IgD-negative memory B cell (primary cell): ENCODE data around the gene SSX5. TPM values are rescaled to one million over a fixed set of nuclear protein-coding genes. Genes with fewer than 3 reads are reported as not detected.
"Not testable (repeated sequence)": the region's sequence is repeated elsewhere in the genome, so short reads cannot be mapped to it uniquely, and the experiment has no call there.

Experiments
- H3K27ac Mint-ChIP-seq, 3 donors: one replicate each; pipeline ENCODE4 v1.8.0; 2020 to 2022; ENCODE audit warnings: mild to moderate bottlenecking in 3 of 3, mixed read lengths in 3 of 3, moderate library complexity in 1 of 3
- H3K27me3 Mint-ChIP-seq: one replicate; pipeline ENCODE4 v1.8.0; 2021; ENCODE audit warnings: mixed read lengths
- H3K36me3 Mint-ChIP-seq: one replicate; pipeline ENCODE4 v1.8.0; 2020; ENCODE audit warnings: mild to moderate bottlenecking, mixed read lengths
- H3K4me1 Mint-ChIP-seq, 3 donors: one replicate each; pipeline ENCODE4 v1.8.0; 2020 to 2022; ENCODE audit warnings: mixed read lengths in 3 of 3, mild to moderate bottlenecking in 1 of 3
- H3K4me3 Mint-ChIP-seq, 4 donors: one replicate each; pipeline ENCODE4 v1.8.0; 2020 to 2022; ENCODE audit warnings: mild to moderate bottlenecking in 4 of 4, mixed read lengths in 4 of 4, moderate library complexity in 3 of 4
- H3K9me3 Mint-ChIP-seq, 3 donors: one replicate each; pipeline ENCODE4 v1.8.0; 2020 to 2021; ENCODE audit warnings: mixed read lengths in 3 of 3, mild to moderate bottlenecking in 1 of 3
- polyA plus RNA-seq: library from polyadenylated mRNA; unstranded; fragments of 300-500 nt; fragmentation: Illumina TruSeq; gene quantifications from one replicate; pipeline ENCODE4 v1.2.3, GENCODE V29; 2021

Gene SSX5
- not detected for polyA plus RNA-seq

- peaks cover 1% of the 10 kb centered on the region for H3K27me3 Mint-ChIP-seq
- H3K36me3 Mint-ChIP-seq = no peaks in the 10 kb centered on the region
- peaks cover 0 to 2% (median 0%) of the 10 kb centered on the region in 3 donors for H3K9me3 Mint-ChIP-seq
- H3K4me3 Mint-ChIP-seq = no peak within 1 kb of the TSS
- H3K4me1 Mint-ChIP-seq = no peaks in the 10 kb centered on the region
- no peak within 1 kb of the TSS for H3K27ac Mint-ChIP-seq
These were observed at the start of gene SSX5 for GRCh38 chrX:48196745-48197201. Gene SSX5, minus strand, starts transcription at chrX:48196795. Its CDS starts 1,437 bp downstream, at chrX:48195358.

- H3K4me1 Mint-ChIP-seq, H3K36me3 Mint-ChIP-seq, H3K27me3 Mint-ChIP-seq, H3K4me3 Mint-ChIP-seq, H3K9me3 Mint-ChIP-seq, H3K27ac Mint-ChIP-seq: not testable (repeated sequence)
These were observed 27.6 kb upstream of the SSX5 start for GRCh38 chrX:48224196-48224595.

- H3K4me3 Mint-ChIP-seq, H3K9me3 Mint-ChIP-seq, H3K27me3 Mint-ChIP-seq, H3K36me3 Mint-ChIP-seq, H3K4me1 Mint-ChIP-seq, H3K27ac Mint-ChIP-seq: not testable (repeated sequence)
These were observed 17.7 kb upstream of the SSX5 start for GRCh38 chrX:48214341-48214740.

- not testable (repeated sequence) for H3K27me3 Mint-ChIP-seq, H3K4me3 Mint-ChIP-seq, H3K9me3 Mint-ChIP-seq, H3K4me1 Mint-ChIP-seq, H3K36me3 Mint-ChIP-seq, H3K27ac Mint-ChIP-seq
These were observed 6.6 kb downstream of the SSX5 start for GRCh38 chrX:48190024-48190423.

GRCh38 chrX:48181882-48182281 lies 14.7 kb downstream of the SSX5 start:
- not testable (repeated sequence) for H3K27ac Mint-ChIP-seq, H3K4me1 Mint-ChIP-seq, H3K9me3 Mint-ChIP-seq, H3K27me3 Mint-ChIP-seq, H3K36me3 Mint-ChIP-seq, H3K4me3 Mint-ChIP-seq

- H3K27ac Mint-ChIP-seq = no peak overlapping the region
- H3K27me3 Mint-ChIP-seq = peaks cover 6% of the 10 kb centered on the region
- H3K4me1 Mint-ChIP-seq = no peaks in the 10 kb centered on the region
- H3K9me3 Mint-ChIP-seq = peaks cover 0 to 1% (median 0%) of the 10 kb centered on the region in 3 donors
- no peaks in the 10 kb centered on the region for H3K36me3 Mint-ChIP-seq
- H3K4me3 Mint-ChIP-seq = no peak overlapping the region
These were observed 15.8 kb downstream of the SSX5 start for GRCh38 chrX:48180811-48181210.

- no peaks in the 10 kb centered on the region for H3K4me1 Mint-ChIP-seq
- no peak overlapping the region for H3K27ac Mint-ChIP-seq
- no peak overlapping the region for H3K4me3 Mint-ChIP-seq
- peaks cover 0 to 1% (median 0%) of the 10 kb centered on the region in 3 donors for H3K9me3 Mint-ChIP-seq
- H3K27me3 Mint-ChIP-seq = peaks cover 7% of the 10 kb centered on the region
- no peaks in the 10 kb centered on the region for H3K36me3 Mint-ChIP-seq
These were observed 16.9 kb downstream of the SSX5 start for GRCh38 chrX:48179691-48180090.

- not testable (repeated sequence) for H3K9me3 Mint-ChIP-seq, H3K27me3 Mint-ChIP-seq, H3K4me1 Mint-ChIP-seq, H3K27ac Mint-ChIP-seq, H3K36me3 Mint-ChIP-seq, H3K4me3 Mint-ChIP-seq
These were observed 30.3 kb downstream of the SSX5 start for GRCh38 chrX:48166322-48166721.

- peaks cover 1% of the 10 kb centered on the region for H3K27me3 Mint-ChIP-seq
- no peaks in the 10 kb centered on the region for H3K9me3 Mint-ChIP-seq
- H3K4me3 Mint-ChIP-seq = no peak overlapping the region
- H3K4me1 Mint-ChIP-seq = no peaks in the 10 kb centered on the region
- no peaks in the 10 kb centered on the region for H3K36me3 Mint-ChIP-seq
- no peak overlapping the region for H3K27ac Mint-ChIP-seq
These were observed 31.4 kb downstream of the SSX5 start for GRCh38 chrX:48165241-48165640.

GRCh38 chrX:48156014-48156413 lies 40.6 kb downstream of the SSX5 start:
- Mint-ChIP-seq H3K36me3 (no peaks in the 10 kb centered on the region), H3K27ac (no peak overlapping the region), H3K4me1 (no peaks in the 10 kb centered on the region), H3K27me3 (no peaks in the 10 kb centered on the region), H3K9me3 (peaks cover 0 to 1% (median 0%) of the 10 kb centered on the region in 3 donors), H3K4me3 (no peak overlapping the region)

- Mint-ChIP-seq H3K4me3 (no peak overlapping the region), H3K36me3 (no peaks in the 10 kb centered on the region), H3K27me3 (no peaks in the 10 kb centered on the region), H3K27ac (no peak overlapping the region), H3K4me1 (no peaks in the 10 kb centered on the region), H3K9me3 (peaks cover 0 to 1% (median 0%) of the 10 kb centered on the region in 3 donors)
These were observed 41.8 kb downstream of the SSX5 start for GRCh38 chrX:48154796-48155195.

GRCh38 chrX:48153769-48154168 lies 42.8 kb downstream of the SSX5 start:
- Mint-ChIP-seq H3K4me3 (no peak overlapping the region), H3K36me3 (no peaks in the 10 kb centered on the region), H3K27me3 (no peaks in the 10 kb centered on the region), H3K4me1 (no peaks in the 10 kb centered on the region), H3K27ac (no peak overlapping the region), H3K9me3 (peaks cover 0 to under 1% (median 0%) of the 10 kb centered on the region in 3 donors)

GRCh38 chrX:48142697-48143096 lies 53.9 kb downstream of the SSX5 start:
- H3K9me3 Mint-ChIP-seq, H3K4me1 Mint-ChIP-seq, H3K36me3 Mint-ChIP-seq, H3K4me3 Mint-ChIP-seq, H3K27me3 Mint-ChIP-seq, H3K27ac Mint-ChIP-seq: not testable (repeated sequence)

GRCh38 chrX:48141810-48142508 lies 54.6 kb downstream of the SSX5 start:
- not testable (repeated sequence) for H3K4me3 Mint-ChIP-seq

GRCh38 chrX:48139076-48139475 lies 57.5 kb downstream of the SSX5 start:
- H3K4me3 Mint-ChIP-seq, H3K27ac Mint-ChIP-seq, H3K36me3 Mint-ChIP-seq, H3K4me1 Mint-ChIP-seq, H3K27me3 Mint-ChIP-seq, H3K9me3 Mint-ChIP-seq: not testable (repeated sequence)

More at GRCh38 chrX:48141810-48142508, 54.6 kb downstream of the SSX5 start:
- H3K27ac Mint-ChIP-seq, H3K36me3 Mint-ChIP-seq, H3K27me3 Mint-ChIP-seq, H3K4me1 Mint-ChIP-seq, H3K9me3 Mint-ChIP-seq: not testable (repeated sequence)
